Measurements from ENCODE around the gene GON4L.

GRCh38 chr1:155880950-155881349 is 23.9 kb upstream of the GON4L start:
- no peak for TF ChIP-seq CTCF (IDR thresholded peaks at IDR 0.05)
- TF ChIP-seq POLR2A (IDR thresholded peaks at IDR 0.05): no peak
